ENCODE data around the gene ZNF831.

DNA sequence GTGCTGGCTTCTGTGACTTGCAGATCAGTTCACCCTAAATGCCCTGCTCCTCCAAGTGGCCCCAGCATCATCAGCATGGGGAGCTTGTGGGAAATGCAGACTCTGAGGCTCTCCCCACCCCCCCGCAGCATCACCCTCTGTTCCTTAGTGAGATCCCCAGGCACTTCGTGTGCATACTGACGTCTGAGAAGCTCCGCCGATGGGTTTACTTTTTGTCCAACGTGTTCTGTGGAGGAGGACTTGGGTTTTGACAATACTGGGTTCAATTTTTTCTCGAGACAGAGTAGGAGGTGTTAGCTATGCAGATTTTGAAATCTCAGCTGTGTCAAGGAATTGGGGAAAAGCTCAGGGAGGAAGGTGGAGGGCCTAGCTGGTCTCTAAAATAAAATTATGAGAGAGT, 38.3 kb upstream of the ZNF831 start:
- TF ChIP-seq EP300 (IDR thresholded peaks at IDR 0.05; ENCODE audit: borderline replicate concordance) (no peak), FOXM1 (IDR thresholded peaks at IDR 0.05; ENCODE audit: borderline replicate concordance, low read depth) (no peak), NFIC (IDR thresholded peaks at IDR 0.05) (no peak), ZBTB7A (IDR thresholded peaks at IDR 0.05; ENCODE audit: low read depth) (no peak)
- TF ChIP-seq, protein P1, sequence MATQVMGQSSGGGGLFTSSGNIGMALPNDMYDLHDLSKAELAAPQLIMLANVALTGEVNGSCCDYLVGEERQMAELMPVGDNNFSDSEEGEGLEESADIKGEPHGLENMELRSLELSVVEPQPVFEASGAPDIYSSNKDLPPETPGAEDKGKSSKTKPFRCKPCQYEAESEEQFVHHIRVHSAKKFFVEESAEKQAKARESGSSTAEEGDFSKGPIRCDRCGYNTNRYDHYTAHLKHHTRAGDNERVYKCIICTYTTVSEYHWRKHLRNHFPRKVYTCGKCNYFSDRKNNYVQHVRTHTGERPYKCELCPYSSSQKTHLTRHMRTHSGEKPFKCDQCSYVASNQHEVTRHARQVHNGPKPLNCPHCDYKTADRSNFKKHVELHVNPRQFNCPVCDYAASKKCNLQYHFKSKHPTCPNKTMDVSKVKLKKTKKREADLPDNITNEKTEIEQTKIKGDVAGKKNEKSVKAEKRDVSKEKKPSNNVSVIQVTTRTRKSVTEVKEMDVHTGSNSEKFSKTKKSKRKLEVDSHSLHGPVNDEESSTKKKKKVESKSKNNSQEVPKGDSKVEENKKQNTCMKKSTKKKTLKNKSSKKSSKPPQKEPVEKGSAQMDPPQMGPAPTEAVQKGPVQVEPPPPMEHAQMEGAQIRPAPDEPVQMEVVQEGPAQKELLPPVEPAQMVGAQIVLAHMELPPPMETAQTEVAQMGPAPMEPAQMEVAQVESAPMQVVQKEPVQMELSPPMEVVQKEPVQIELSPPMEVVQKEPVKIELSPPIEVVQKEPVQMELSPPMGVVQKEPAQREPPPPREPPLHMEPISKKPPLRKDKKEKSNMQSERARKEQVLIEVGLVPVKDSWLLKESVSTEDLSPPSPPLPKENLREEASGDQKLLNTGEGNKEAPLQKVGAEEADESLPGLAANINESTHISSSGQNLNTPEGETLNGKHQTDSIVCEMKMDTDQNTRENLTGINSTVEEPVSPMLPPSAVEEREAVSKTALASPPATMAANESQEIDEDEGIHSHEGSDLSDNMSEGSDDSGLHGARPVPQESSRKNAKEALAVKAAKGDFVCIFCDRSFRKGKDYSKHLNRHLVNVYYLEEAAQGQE (IDR thresholded peaks at IDR 0.05; ENCODE audit: low read depth) = no peak
- TF ChIP-seq, protein P2, sequence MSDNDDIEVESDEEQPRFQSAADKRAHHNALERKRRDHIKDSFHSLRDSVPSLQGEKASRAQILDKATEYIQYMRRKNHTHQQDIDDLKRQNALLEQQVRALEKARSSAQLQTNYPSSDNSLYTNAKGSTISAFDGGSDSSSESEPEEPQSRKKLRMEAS (IDR thresholded peaks at IDR 0.05) = no peak
